ENCODE data around the gene CLASP1. TPM values are rescaled to one million over a fixed set of nuclear protein-coding genes. Genes with fewer than 3 reads are reported as not detected.

The CLASP1 gene
- total and polyA plus RNA-seq, 4 donors: 11.8 to 81.8 (median 40.3) TPM

DNA sequence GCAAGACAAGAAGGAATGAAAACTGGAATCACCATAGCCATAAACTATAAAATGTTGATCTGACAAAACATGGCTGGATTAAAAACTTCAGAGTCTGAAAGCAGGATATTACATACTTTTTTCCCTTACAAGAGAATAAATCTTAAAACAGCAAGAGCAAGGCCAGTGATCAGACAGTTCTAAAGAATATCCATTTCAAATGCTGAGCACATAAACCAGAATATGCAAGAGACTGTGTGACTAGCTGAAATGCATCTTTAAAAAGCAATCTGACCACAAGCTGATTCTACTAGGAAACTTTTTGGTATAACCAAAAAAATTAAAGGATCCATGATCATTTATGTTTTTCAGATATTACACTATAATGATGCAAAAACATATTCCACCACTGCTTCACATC lies 239.3 kb downstream of the CLASP1 start:
- no peaks in the 10 kb centered on the region for H3K9me3 ChIP-seq (ENCODE audit: control insufficient read depth, low read length)
- H3K36me3 ChIP-seq (ENCODE audit: control insufficient read depth in 1 of 2, insufficient read depth in 2 of 2, low read length in 1 of 2): peaks cover 0 to 11% of the 10 kb centered on the region in 2 donors
- H3K4me1 ChIP-seq (ENCODE audit: control insufficient read depth in 1 of 2, insufficient read depth in 2 of 2, low read length in 2 of 2): no peaks in the 10 kb centered on the region
- intact Hi-C loops (cut with DNase I): loop anchor here (10.0 kb wide), 2 partner anchors 335 to 345 kb away; partner anchors contain the start of gene TSN (in 1 of the 2)
- ATAC-seq (ENCODE audit: low FRiP score) (no peak), DNase-seq (no peak)
- no peak overlapping the region for H3K27ac ChIP-seq (ENCODE audit: low read depth in 1 of 2, low read length in 2 of 2)
- H3K4me3 ChIP-seq (ENCODE audit: low read length in 2 of 2): no peak overlapping the region
- H3K27me3 ChIP-seq (ENCODE audit: control insufficient read depth in 1 of 2, insufficient read depth in 2 of 2, low read length in 1 of 2): no peaks in the 10 kb centered on the region

DNA sequence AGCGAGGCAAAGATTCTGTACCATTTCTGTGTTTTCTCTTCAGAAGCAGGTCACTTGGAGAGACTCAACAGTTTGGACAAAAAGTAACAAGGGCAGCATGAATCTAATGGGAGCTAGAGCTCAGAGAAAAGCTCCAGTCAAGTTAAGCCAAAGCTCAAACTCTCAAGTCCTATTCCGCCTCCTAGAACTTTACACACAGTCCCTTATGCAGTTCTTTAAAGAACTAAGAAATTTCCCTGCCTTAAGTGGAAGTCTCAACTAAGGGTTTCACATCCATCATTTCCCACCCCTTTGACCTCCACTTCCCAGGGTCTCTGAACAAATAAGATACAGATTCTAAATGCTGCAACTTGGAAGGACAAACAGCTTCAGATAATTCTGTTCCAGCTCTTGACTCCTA lies 239.9 kb downstream of the CLASP1 start:
- 71 to 83% methylated on average over 2 of the region's 2 CpGs for WGBS, 2 donors
- H3K4me3 ChIP-seq (ENCODE audit: low read length in 2 of 2): no peak overlapping the region
- ATAC-seq (ENCODE audit: low FRiP score): no peak

DNA sequence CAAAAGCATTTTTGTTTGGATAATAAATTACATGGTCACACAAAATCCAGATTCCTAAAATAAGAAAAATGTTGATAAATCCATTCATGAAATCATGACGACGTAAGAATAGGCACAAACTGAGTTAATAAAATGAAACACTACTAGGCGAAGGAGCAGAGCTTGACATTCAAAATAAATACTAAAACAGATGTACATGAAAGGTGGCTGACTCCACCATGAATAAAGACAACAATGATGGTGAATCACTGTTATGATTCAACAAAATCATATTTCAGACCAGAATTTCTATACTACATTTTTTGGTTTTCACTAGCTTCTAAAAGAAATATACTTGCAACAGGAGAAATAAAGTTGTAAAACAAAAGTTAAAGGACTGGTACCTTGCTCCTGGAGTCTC lies 240.6 kb downstream of the CLASP1 start:
- intact Hi-C loops (cut with DNase I): loop anchor here (10.0 kb wide), 2 partner anchors 336 to 346 kb away; partner anchors contain the start of gene TSN (in 1 of the 2)
- 71 to 74% methylated on average over 3 of the region's 3 CpGs for WGBS, 2 donors
- peaks cover 3 to 8% of the 10 kb centered on the region in 2 donors for H3K36me3 ChIP-seq (ENCODE audit: control insufficient read depth in 1 of 2, insufficient read depth in 2 of 2, low read length in 1 of 2)
- ATAC-seq (ENCODE audit: low FRiP score) (no peak), DNase-seq (no peak)
- H3K9me3 ChIP-seq (ENCODE audit: control insufficient read depth, low read length): no peaks in the 10 kb centered on the region
- no peaks in the 10 kb centered on the region for H3K27me3 ChIP-seq (ENCODE audit: control insufficient read depth in 1 of 2, insufficient read depth in 2 of 2, low read length in 1 of 2)
- no peaks in the 10 kb centered on the region for H3K4me1 ChIP-seq (ENCODE audit: control insufficient read depth in 1 of 2, insufficient read depth in 2 of 2, low read length in 2 of 2)
- no peak overlapping the region for H3K27ac ChIP-seq (ENCODE audit: low read depth in 1 of 2, low read length in 2 of 2)
- H3K4me3 ChIP-seq (ENCODE audit: low read length in 2 of 2): no peak overlapping the region

More for the DNA sequence above, 239.9 kb downstream of the CLASP1 start:
- no peak overlapping the region for H3K27ac ChIP-seq (ENCODE audit: low read depth in 1 of 2, low read length in 2 of 2)
- H3K9me3 ChIP-seq (ENCODE audit: control insufficient read depth, low read length): no peaks in the 10 kb centered on the region
- no peaks in the 10 kb centered on the region for H3K27me3 ChIP-seq (ENCODE audit: control insufficient read depth in 1 of 2, insufficient read depth in 2 of 2, low read length in 1 of 2)
- no peaks in the 10 kb centered on the region for H3K4me1 ChIP-seq (ENCODE audit: control insufficient read depth in 1 of 2, insufficient read depth in 2 of 2, low read length in 2 of 2)
- DNase-seq: no peak
- intact Hi-C loops (cut with DNase I): loop anchor here (10.0 kb wide), 2 partner anchors 335 to 345 kb away; partner anchors contain the start of gene TSN (in 1 of the 2)
- H3K36me3 ChIP-seq (ENCODE audit: control insufficient read depth in 1 of 2, insufficient read depth in 2 of 2, low read length in 1 of 2): peaks cover 0 to 8% of the 10 kb centered on the region in 2 donors

DNA sequence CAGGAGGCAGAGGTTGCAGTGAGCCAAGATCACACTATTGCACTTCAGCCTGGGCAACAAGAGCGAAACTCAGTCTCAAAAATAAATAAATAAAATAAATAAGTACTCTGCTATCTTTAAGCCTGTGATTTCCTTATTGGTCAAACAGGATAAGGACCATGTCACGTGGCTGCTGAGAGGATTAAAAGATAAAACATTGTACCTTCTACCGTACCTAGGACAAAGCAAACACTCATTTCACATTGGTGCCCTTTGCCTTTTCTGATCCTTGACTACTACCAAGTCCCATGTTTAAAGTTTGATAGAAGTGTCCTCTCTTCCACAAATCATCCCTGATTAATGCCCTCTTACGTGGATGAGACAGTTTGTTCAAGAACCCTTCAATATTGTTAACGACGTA lies 244.0 kb downstream of the CLASP1 start:
- ATAC-seq (ENCODE audit: low FRiP score) (no peak), DNase-seq (no peak)
- Histone ChIP-seq H3K27ac (ENCODE audit: low read depth in 1 of 2, low read length in 2 of 2) (no peak overlapping the region), H3K27me3 (ENCODE audit: control insufficient read depth in 1 of 2, insufficient read depth in 2 of 2, low read length in 1 of 2) (no peaks in the 10 kb centered on the region), H3K4me3 (ENCODE audit: low read length in 2 of 2) (no peak overlapping the region), H3K4me1 (ENCODE audit: control insufficient read depth in 1 of 2, insufficient read depth in 2 of 2, low read length in 2 of 2) (no peaks in the 10 kb centered on the region), H3K9me3 (ENCODE audit: control insufficient read depth, low read length) (no peaks in the 10 kb centered on the region), H3K36me3 (ENCODE audit: control insufficient read depth in 1 of 2, insufficient read depth in 2 of 2, low read length in 1 of 2) (peaks cover 7 to 8% of the 10 kb centered on the region in 2 donors)
- 88 to 95% methylated on average over 6 of the region's 6 CpGs for WGBS, 2 donors
- intact Hi-C loops (cut with DNase I): loop anchor here (10.0 kb wide), 2 partner anchors 340 to 350 kb away; partner anchors contain the start of gene TSN (in 1 of the 2)

DNA sequence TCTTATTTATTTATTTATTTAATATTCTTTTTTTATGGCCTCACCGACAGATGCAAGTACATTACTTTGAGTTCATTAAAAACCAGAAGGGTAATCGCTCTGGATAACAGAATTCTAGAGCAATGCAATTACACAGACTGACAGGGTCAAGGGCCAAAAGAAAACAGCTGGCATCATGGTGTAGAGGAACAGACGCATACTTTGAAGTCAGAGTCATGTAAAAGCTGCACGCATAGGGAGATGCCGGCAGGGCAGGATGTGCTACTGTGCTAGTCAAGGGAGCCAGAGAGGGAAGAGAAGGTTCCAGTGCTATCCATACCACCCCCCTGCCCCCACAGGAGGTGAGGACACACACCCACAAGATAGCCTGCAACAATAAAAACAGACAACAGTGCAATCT lies 249.1 kb downstream of the CLASP1 start:
- no peak for ATAC-seq (ENCODE audit: low FRiP score)
- intact Hi-C loops (cut with DNase I): loop anchor here (2.0 to 10.0 kb wide), 3 partner anchors 313 to 355 kb away; partner anchors contain the start of gene TSN (in 1 of the 2)
- Histone ChIP-seq H3K4me1 (ENCODE audit: control insufficient read depth in 1 of 2, insufficient read depth in 2 of 2, low read length in 2 of 2) (peaks cover 0 to 6% of the 10 kb centered on the region in 2 donors), H3K4me3 (ENCODE audit: low read length in 2 of 2) (no peak overlapping the region), H3K27ac (ENCODE audit: low read depth in 1 of 2, low read length in 2 of 2) (no peak overlapping the region), H3K9me3 (ENCODE audit: control insufficient read depth, low read length) (no peaks in the 10 kb centered on the region), H3K27me3 (ENCODE audit: control insufficient read depth in 1 of 2, insufficient read depth in 2 of 2, low read length in 1 of 2) (no peaks in the 10 kb centered on the region), H3K36me3 (ENCODE audit: control insufficient read depth in 1 of 2, insufficient read depth in 2 of 2, low read length in 1 of 2) (peaks cover 3 to 11% of the 10 kb centered on the region in 2 donors)
- no peak for DNase-seq
- 49% methylated on average over 5 of the region's 5 CpGs for WGBS, 2 donors

DNA sequence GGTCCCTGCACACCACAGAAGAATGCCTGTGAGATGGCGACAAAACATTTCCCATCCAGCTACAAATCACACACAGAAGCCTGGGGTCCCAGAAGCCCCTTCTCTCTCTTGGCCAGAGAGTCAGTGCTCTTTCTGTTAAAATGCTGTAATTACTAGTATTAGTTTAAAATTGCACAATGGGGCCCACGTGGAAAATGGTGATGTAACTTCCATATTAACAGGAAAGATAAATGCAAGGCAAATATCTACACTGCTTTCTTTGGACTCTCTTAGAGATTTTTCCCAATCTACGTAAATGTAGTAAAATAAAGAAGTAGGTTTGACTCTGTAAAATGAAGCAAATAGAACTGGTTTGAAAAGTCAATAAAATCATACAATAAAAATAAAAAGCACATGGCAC lies 250.4 kb downstream of the CLASP1 start:
- intact Hi-C loops (cut with DNase I): no loop called here
- WGBS, 2 donors: 30 to 34% methylated on average over 3 of the region's 3 CpGs

DNA sequence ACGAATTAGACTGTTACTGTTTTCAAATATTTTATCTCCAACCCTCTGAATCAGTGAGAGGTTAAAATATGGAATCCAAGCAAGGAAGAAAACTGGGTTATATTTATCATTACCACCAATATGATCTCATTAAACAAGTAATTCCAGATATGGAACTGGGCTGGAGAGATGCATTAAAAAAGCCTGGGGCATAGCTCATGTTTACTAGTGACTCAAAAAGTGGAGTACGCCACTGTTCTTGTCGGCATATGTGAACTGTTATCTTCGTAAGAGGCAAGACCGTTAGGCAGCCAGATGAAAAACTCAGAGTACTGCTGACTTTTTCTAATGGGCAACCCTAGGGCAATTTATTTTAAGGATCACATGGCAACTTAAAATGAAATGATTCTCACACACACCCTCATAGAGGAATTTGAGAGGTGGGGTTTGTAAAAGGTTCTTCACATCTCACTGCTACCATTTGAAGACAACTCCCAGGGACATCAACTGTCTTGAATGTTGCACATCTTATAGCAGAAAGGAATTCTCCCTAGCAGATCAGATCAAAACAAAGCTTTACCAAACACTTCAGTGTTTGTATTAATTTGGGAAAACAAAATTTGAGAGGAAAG lies 259.1 kb downstream of the CLASP1 start:
- Histone ChIP-seq H3K36me3 (ENCODE audit: control insufficient read depth in 1 of 2, insufficient read depth in 2 of 2, low read length in 1 of 2) (peaks cover 0 to 7% of the 10 kb centered on the region in 2 donors), H3K4me1 (ENCODE audit: control insufficient read depth in 1 of 2, insufficient read depth in 2 of 2, low read length in 2 of 2) (peaks cover 0 to 2% of the 10 kb centered on the region in 2 donors), H3K4me3 (ENCODE audit: low read length in 2 of 2) (no peak overlapping the region), H3K9me3 (ENCODE audit: control insufficient read depth, low read length) (no peaks in the 10 kb centered on the region), H3K27ac (ENCODE audit: low read depth in 1 of 2, low read length in 2 of 2) (no peak overlapping the region), H3K27me3 (ENCODE audit: control insufficient read depth in 1 of 2, insufficient read depth in 2 of 2, low read length in 1 of 2) (no peaks in the 10 kb centered on the region)
- DNase-seq (no peak), ATAC-seq (ENCODE audit: low FRiP score) (no peak)
- intact Hi-C loops (cut with DNase I): no loop called here
- WGBS, 2 donors: 33 to 45% methylated on average over 5 of the region's 5 CpGs

More for the DNA sequence above, 250.4 kb downstream of the CLASP1 start:
- ATAC-seq (ENCODE audit: low FRiP score): no peak
- peaks cover 0 to 6% of the 10 kb centered on the region in 2 donors for H3K4me1 ChIP-seq (ENCODE audit: control insufficient read depth in 1 of 2, insufficient read depth in 2 of 2, low read length in 2 of 2)
- no peak overlapping the region for H3K4me3 ChIP-seq (ENCODE audit: low read length in 2 of 2)
- no peak for DNase-seq
- H3K27ac ChIP-seq (ENCODE audit: low read depth in 1 of 2, low read length in 2 of 2): no peak overlapping the region
- peaks cover 4 to 8% of the 10 kb centered on the region in 2 donors for H3K36me3 ChIP-seq (ENCODE audit: control insufficient read depth in 1 of 2, insufficient read depth in 2 of 2, low read length in 1 of 2)
- no peaks in the 10 kb centered on the region for H3K27me3 ChIP-seq (ENCODE audit: control insufficient read depth in 1 of 2, insufficient read depth in 2 of 2, low read length in 1 of 2)
- H3K9me3 ChIP-seq (ENCODE audit: control insufficient read depth, low read length): no peaks in the 10 kb centered on the region

DNA sequence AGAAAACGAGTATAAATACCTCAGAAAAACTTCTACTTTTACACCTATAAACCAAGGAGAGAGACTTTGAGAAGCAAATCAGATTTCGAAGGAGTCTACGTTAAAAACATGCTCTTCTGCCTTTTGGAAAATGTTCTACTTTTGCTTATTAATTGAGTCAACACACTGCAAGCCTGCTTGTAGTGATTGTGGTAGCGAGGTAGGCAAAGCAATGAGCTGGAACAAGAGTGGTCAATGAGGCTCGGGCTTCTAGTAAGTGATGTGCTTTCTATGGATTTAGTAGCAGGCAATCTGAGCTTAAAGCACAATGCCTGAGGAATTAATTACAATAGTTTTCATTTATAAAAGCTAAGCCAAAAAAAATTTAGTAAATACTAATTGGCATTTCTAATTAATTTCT lies 260.9 kb downstream of the CLASP1 start:
- ATAC-seq (ENCODE audit: low FRiP score): no peak
- WGBS, 2 donors: 92 to 93% methylated on average over 5 of the region's 5 CpGs
- intact Hi-C loops (cut with DNase I): no loop called here
- Histone ChIP-seq H3K27ac (ENCODE audit: low read depth in 1 of 2, low read length in 2 of 2) (no peak overlapping the region), H3K4me1 (ENCODE audit: control insufficient read depth in 1 of 2, insufficient read depth in 2 of 2, low read length in 2 of 2) (peaks cover 0 to 2% of the 10 kb centered on the region in 2 donors), H3K36me3 (ENCODE audit: control insufficient read depth in 1 of 2, insufficient read depth in 2 of 2, low read length in 1 of 2) (peaks cover 0 to 6% of the 10 kb centered on the region in 2 donors), H3K27me3 (ENCODE audit: control insufficient read depth in 1 of 2, insufficient read depth in 2 of 2, low read length in 1 of 2) (no peaks in the 10 kb centered on the region), H3K4me3 (ENCODE audit: low read length in 2 of 2) (no peak overlapping the region), H3K9me3 (ENCODE audit: control insufficient read depth, low read length) (no peaks in the 10 kb centered on the region)
- DNase-seq: no peak

Data from aorta (tissue), 5 donors.